PFSK-1 (cell line): Measurements from ENCODE around the gene DTD1.

ENCODE experiments used
- FOXP2 ChIP-seq: optimal IDR thresholded peaks from 2 replicates; pipeline ENCODE3; 2011; ENCODE audit warnings: borderline replicate concordance, control low read depth, inconsistent platforms; ENCODE audit not compliant: insufficient read depth; ENCODE audit errors: extremely low read length, extremely low read depth
- POLR2AphosphoS5 ChIP-seq: IDR thresholded peaks from 2 replicates; pipeline ENCODE4 v1.6.1; 2012; ENCODE audit warnings: low read depth, mild to moderate bottlenecking, control low read depth, low read length, moderate library complexity
- SIN3A ChIP-seq: IDR thresholded peaks from 2 replicates; pipeline ENCODE4 v1.6.1; 2012; ENCODE audit warnings: mild to moderate bottlenecking, low read length, moderate library complexity, borderline replicate concordance; ENCODE audit not compliant: insufficient read depth
- TAF1 ChIP-seq: IDR thresholded peaks from 2 replicates; pipeline ENCODE4 v1.6.1; 2012; ENCODE audit warnings: low read length, control low read depth, borderline replicate concordance; ENCODE audit not compliant: insufficient read depth
- TF ChIP-seq, protein P1 (sequence below), 2 experiments: IDR thresholded peaks; 2 replicates each; pipeline versions ENCODE4 v1.6.1 to v1.8.0; 2011 to 2012; ENCODE audit warnings: low read depth in 2 of 2, low read length in 2 of 2, control low read depth in 1 of 2, inconsistent platforms in 1 of 2, mild to moderate bottlenecking in 1 of 2, moderate library complexity in 1 of 2; ENCODE audit not compliant: insufficient read depth in 1 of 2

Gene DTD1

DNA sequence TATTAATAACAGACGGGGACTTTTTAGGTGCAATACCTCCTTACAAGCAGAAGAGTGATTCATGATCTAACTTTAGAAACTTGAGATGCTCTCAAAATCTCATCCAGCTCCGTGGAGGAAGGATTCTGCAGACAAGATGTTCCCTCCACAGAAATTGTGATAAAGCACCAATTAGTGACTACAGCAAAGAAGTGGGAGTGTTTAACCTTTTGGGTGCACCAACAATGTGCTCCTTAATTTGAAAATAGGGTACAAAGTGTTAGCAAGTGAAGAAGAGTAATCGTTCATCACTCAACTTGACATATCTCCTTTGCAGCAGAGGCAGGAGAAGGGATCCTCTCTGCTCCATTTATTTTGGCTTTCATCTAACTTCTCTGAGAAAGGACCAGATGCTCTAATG lies 202.9 kb downstream of the DTD1 start:
- TF ChIP-seq POLR2AphosphoS5 (no peak), SIN3A (no peak), FOXP2 (no peak), TAF1 (no peak)
- TF ChIP-seq, protein P1, sequence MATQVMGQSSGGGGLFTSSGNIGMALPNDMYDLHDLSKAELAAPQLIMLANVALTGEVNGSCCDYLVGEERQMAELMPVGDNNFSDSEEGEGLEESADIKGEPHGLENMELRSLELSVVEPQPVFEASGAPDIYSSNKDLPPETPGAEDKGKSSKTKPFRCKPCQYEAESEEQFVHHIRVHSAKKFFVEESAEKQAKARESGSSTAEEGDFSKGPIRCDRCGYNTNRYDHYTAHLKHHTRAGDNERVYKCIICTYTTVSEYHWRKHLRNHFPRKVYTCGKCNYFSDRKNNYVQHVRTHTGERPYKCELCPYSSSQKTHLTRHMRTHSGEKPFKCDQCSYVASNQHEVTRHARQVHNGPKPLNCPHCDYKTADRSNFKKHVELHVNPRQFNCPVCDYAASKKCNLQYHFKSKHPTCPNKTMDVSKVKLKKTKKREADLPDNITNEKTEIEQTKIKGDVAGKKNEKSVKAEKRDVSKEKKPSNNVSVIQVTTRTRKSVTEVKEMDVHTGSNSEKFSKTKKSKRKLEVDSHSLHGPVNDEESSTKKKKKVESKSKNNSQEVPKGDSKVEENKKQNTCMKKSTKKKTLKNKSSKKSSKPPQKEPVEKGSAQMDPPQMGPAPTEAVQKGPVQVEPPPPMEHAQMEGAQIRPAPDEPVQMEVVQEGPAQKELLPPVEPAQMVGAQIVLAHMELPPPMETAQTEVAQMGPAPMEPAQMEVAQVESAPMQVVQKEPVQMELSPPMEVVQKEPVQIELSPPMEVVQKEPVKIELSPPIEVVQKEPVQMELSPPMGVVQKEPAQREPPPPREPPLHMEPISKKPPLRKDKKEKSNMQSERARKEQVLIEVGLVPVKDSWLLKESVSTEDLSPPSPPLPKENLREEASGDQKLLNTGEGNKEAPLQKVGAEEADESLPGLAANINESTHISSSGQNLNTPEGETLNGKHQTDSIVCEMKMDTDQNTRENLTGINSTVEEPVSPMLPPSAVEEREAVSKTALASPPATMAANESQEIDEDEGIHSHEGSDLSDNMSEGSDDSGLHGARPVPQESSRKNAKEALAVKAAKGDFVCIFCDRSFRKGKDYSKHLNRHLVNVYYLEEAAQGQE (IDR thresholded peaks at IDR 0.05; ENCODE audit: insufficient read depth in 1 of 2, low read depth in 2 of 2, low read length in 2 of 2), result no peak

DNA sequence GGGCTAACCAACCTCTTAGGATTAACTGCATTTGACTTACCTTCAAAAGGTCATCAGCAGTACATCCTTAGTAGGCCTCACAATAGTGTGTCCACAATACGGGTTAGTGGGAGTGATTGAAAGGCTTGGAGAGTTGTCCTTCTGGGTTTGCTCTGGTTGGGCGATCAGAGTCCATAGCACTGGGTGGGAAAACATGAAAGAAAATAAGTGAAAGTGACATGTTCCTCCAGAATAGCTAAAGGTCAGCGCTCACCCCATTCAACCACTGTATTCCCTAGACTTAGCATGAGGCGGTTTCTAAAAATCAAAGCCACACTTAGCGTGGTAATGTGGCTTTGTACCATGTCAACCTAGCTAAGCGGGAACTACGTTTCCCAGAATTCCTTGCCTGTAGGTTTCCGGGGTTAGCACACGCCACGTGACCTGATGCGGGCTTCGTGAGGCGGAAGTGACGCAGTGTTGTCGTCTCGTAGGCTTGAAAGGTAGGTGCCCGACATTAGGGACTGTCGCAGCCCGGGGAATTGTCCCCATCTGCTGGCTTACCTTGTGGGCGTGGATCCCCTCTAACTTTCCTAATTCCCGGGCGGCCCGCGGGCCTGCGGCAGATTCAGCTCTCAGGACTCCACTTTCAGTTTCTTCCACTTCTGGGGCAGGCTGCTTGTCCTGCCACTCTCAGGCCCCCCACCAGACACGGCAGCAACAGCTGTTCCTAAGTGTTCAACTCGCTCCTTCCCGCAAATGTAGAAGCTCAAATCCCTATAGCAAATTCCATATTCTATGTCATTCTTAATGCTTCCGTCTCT lies 206.0 kb downstream of the DTD1 start:
- TF ChIP-seq SIN3A (peak; percentile 54; the same call in 1 of the 2 replicates), TAF1 (no peak), POLR2AphosphoS5 (peak; percentile 66), FOXP2 (peak; percentile 56)
- TF ChIP-seq, protein P1 (IDR thresholded peaks at IDR 0.05; ENCODE audit: insufficient read depth in 1 of 2, low read depth in 2 of 2, low read length in 2 of 2), result no peak

DNA sequence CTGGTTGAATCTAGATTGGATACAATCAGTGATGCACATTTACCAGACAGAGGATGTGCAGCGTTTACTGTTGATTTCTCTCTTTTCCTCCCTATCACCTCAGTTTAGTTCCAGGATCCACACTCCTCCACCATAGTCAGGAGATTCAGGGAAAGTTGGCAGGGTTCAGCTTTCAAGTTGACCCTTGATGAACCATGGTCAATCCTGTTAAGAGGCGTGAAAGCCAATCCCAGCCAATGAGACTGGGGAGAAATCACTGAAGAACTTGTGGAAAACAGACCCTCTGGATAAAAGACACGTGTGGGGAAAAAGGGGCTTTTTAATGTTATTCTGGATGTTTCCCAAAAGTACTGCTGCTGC lies 206.6 kb downstream of the DTD1 start:
- TF ChIP-seq SIN3A, result no peak

DNA sequence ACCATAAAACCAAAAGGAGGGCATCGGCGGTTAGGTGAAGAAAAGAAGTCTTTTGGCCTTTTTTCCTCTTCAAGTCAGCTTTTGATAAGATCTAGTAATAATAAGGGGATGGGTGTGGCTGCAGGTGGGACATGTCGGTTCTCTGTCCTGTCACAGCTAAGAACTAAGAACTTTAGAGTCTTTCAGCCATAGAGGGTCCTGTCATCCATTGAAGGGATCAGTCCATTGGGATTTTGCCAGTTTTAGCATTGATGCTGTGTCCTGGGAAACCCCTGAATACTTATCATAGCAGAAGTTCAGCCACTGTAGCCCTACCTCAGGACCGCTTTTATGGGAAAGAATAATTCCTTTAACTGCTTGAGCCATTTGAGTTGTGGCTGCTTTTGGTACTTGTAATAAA lies 207.5 kb downstream of the DTD1 start:
- TF ChIP-seq, protein P1 (IDR thresholded peaks at IDR 0.05; ENCODE audit: insufficient read depth in 1 of 2, low read depth in 2 of 2, low read length in 2 of 2), result no peak
- TF ChIP-seq TAF1 (no peak), SIN3A (no peak), FOXP2 (no peak), POLR2AphosphoS5 (no peak)

DNA sequence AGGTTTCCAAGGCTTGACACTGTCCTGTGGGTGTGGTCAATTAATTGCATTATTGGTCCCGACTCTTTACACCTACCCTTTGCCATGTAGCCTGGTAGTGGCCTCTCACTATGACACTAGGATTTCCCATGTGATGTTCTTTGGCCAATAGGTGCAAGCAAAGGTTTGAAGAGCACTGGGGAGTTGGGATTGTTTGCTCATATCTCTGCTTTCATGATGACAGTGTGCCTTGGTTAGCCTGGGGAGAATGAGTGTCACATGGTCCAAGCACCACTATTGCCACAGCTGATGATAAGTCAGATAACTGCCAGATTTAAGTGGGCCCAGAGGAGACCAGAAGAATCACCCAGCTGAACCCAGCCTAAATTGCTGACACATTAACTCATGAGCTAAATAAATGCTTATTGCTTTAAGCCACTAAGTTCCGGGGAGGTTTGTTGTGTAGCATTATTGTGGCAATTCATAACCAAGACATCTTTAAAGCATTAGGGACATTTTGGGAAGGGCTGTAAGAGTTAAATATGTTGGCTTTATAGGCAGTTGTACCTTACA lies 208.5 kb downstream of the DTD1 start:
- no peak for TF ChIP-seq TAF1
- no peak for TF ChIP-seq POLR2AphosphoS5
- TF ChIP-seq FOXP2, result no peak
- no peak for TF ChIP-seq SIN3A
- TF ChIP-seq, protein P1 (IDR thresholded peaks at IDR 0.05; ENCODE audit: insufficient read depth in 1 of 2, low read depth in 2 of 2, low read length in 2 of 2), result no peak
